GM18508 (cell line): ENCODE results near the gene MDGA2.
"Not testable (repeated sequence)": the region's sequence is repeated elsewhere in the genome, so short reads cannot be mapped to it uniquely, and the experiment has no call there.

Source experiments
- ATAC-seq: cut with Tn5 transposase; IDR thresholded peaks from one replicate; pipeline ENCODE4 v1.9.1; 2021; ENCODE audit warnings: moderate number of reproducible peaks; ENCODE audit not compliant: insufficient read depth, unreplicated experiment

MDGA2 gene

DNA sequence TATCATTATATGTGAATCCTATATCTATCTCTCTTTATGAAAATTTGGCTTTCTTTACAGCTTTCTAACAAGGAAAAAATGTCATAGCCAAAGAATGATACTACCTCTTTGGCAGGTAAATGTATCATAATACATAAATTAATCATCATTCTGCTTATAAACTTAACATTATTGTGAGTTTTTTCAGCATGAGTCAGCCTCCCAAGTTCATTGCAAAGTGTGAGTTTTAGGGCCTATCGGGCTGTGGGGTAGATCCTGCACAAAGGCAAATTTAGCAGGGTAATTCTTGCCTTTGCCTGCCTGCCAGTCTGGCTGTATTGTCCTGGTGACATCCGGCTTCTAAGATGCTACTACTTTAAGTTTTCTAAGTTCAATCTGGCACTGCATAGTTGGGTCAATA, 412.6 kb downstream of the MDGA2 start:
- no peak for ATAC-seq

- no peak for ATAC-seq
These were observed 414.1 kb downstream of the MDGA2 start for GRCh38 chr14:47261350-47261749.

DNA sequence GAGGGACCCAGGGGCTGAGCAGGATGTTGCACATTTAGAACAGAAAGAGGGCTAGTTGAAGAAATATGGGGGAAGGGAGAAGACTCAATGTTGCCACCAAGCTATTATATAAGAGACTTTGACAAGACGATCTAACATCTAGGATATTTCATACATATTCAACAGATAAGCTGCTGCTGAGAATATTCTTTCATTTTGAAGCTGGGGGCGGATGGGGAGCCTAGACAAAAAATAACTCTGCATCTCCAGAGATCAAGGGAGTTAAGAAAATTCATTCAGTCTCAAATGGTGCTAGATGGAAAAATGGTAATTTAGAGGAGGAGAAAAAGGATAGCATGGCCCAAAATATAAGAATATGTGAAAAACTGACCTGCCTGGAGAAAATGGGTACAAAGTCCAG, 415.6 kb downstream of the MDGA2 start:
- ATAC-seq = no peak

DNA sequence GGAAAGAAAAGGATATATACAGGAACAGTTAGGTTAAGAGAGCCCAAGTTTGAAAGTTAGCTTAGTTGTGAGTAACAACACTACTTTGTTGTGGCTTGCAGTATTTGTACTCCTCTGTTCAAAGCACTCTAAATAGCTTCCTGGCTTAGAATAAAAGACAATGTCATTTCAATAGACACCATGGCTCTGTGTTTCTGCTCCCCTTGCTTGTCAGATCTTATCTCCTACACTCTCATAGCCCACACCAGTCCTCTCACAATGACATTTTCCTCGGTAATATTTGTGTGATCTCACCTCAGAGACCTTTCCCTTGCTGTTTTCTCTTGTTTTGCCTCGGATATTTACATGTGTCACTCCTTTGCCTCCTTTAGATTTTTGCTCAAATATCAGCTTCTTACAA, 418.4 kb downstream of the MDGA2 start:
- ATAC-seq = no peak

DNA sequence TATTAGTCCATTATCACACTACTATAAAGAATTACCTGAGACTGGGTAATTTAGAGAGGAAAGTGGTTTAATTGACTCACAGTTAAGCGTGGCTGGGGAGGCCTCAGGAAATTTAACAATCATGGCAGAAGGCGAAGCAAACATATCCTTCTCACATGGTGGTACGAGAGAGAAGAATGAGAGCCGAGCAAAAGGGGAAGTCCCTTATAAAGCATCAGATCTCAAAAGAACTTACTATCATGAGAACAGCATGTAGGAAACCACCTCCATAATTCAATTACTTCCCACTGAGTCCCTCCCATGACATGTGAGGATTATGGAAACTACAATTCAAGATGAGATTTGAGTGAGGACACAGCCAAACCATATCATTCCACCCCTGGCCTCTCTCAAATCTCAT, 422.6 kb downstream of the MDGA2 start:
- no peak for ATAC-seq

GRCh38 chr14:47246367-47246766, 429.0 kb downstream of the MDGA2 start:
- ATAC-seq = no peak

- ATAC-seq = not testable (repeated sequence)
These were observed 432.8 kb downstream of the MDGA2 start for GRCh38 chr14:47242579-47242978.

GRCh38 chr14:47240748-47241437, 434.5 kb downstream of the MDGA2 start:
- no peak for ATAC-seq

DNA sequence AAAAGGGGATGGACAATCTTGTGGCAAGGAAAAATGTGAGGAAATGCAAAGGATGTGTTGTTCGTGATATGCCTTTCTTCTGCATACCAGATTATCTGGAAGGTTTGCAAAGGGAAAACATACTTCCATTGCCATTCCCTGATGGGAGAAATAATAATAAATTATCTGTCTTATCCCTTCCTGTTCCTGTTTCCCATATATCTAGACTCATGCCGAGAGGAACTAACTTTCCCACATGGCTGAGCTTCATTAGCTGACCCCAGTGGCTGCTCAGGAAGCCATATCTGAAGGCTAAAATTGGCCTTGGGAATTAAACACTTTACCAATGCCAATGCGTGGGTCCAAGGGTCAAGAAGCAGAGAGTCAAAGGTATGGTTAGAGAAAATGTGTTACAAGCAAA, 439.8 kb downstream of the MDGA2 start:
- ATAC-seq = no peak

- ATAC-seq = no peak
These were observed 448.4 kb downstream of the MDGA2 start for GRCh38 chr14:47226877-47227520.

DNA sequence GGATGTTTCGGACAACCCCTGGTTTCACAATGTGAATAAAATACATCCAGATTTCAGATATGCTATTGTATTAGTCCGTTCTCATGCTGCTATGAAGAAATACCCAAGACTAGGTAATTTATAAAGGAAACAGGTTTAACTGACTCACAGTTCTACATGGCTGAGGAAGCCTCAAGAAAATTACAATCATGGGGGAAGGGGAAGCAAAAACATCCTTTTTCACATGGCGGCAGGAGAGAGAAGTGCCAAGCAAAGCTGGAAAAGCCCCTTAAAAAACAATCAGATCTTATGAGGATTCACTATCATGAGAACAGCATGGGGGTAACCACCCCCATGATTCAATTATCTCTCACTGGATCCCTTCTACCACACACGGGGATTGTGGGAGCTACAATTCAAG, 451.7 kb downstream of the MDGA2 start:
- ATAC-seq = no peak

- ATAC-seq = no peak
These were observed 455.3 kb downstream of the MDGA2 start for GRCh38 chr14:47220096-47220495.

- no peak for ATAC-seq
These were observed 464.1 kb downstream of the MDGA2 start for GRCh38 chr14:47211263-47211662.

DNA sequence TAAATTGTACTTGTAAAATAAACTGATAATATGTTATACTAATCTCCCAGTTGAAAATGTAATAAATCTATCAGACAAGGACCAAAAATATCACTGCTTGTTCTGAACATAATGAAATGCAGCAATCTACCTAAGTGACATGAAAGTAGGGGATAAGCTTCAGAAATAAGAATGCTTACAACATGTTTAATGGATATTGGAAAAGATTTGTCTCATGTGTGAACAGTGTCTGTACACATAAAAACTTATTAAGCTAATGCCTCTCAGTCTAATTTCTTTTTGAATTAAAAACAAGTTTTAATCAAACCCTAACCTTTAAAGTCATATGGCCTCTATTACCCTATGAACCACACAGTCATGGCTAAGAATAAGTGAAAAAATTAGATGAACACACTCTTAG, 465.3 kb downstream of the MDGA2 start:
- ATAC-seq = no peak

- no peak for ATAC-seq
These were observed 467.0 kb downstream of the MDGA2 start for GRCh38 chr14:47208434-47208833.

- no peak for ATAC-seq
These were observed 467.8 kb downstream of the MDGA2 start for GRCh38 chr14:47207617-47208016.

GRCh38 chr14:47200740-47201139, 474.7 kb downstream of the MDGA2 start:
- no peak for ATAC-seq

DNA sequence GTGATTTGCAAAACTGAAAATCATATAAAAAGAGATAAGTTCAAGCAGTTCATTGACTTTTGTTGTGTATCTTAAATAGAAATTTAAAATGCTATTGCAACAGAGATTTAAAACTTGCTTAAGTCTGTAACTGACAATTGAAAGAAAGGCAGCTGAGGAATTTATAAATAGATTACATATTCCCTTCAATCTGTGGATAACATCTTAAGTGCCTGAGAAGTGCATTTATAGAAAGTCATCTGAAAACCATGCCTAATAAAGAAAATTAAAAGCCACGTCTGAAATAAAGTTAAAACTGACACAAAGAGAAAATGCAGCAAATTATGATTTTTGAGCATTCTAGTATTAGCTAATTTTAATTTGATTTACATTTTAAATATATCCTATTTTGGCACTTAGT, 479.8 kb downstream of the MDGA2 start:
- ATAC-seq = no peak

GRCh38 chr14:47194055-47194454, 481.4 kb downstream of the MDGA2 start:
- ATAC-seq = no peak

DNA sequence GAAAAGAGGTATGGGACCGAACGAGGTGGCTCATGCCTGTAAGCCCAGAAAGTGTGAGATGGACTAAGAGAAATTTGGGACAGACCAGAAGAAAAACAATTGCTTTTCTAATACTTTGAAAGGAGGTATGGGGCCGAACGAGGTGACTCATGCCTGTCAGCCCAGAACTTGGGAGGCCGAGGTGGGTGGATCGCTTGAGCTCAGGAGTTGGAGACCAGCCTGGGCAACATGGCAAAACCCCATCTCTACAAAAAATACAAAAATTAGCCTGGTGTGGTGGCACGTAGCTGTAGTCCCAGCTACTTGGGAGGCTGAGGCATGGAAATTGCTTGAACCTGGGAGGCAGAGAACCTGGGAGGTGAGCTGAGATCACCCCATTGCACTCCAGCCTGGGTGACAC, 483.2 kb downstream of the MDGA2 start:
- ATAC-seq = not testable (repeated sequence)

DNA sequence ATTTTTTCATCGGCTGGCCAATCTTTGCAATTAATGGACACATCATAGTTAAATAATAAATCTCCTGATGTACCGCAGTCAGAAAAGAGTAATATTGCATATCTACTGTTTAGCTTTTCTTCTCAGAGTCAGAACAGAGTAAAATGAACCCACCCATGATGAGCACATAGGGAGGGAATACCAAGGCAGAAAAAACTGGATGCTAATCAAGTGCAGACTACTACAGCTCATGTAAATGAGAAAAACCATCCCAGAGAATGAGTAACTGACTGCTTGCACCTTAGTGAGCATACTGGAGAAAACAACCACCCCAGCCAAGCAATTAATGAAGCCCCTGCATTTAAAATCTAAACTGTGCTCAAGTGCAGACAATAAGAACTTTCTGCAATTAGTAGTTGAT, 483.7 kb downstream of the MDGA2 start:
- ATAC-seq = no peak

GRCh38 chr14:47189911-47190484, 485.4 kb downstream of the MDGA2 start:
- no peak for ATAC-seq
